ENCODE measurements around the gene PANK4.

The PANK4 gene

GRCh38 chr1:2506007-2506860 is 20.2 kb downstream of the PANK4 start:
- H3K9ac ChIP-seq, result no peak overlapping the region
- H3K27me3 ChIP-seq (ENCODE audit: insufficient read depth, low read depth), result peaks cover 22% of the 10 kb centered on the region
- no peak for TF ChIP-seq CTCF (conservative IDR thresholded peaks at IDR 0.05; ENCODE audit: low read depth, low read length)
- no peak overlapping the region for H3K4me2 ChIP-seq
- H2AFZ ChIP-seq (ENCODE audit: low read depth), result no peak overlapping the region
- H3K4me3 ChIP-seq (IDR thresholded peaks at IDR 0.05; ENCODE audit: insufficient read depth, low read depth, low read length), result no peak overlapping the region
- no peaks in the 10 kb centered on the region; the same call in 1 of the 2 replicates for H3K36me3 ChIP-seq (ENCODE audit: insufficient read depth)
- no peaks in the 10 kb centered on the region for H3K4me1 ChIP-seq (ENCODE audit: low read depth, poor library complexity, severe bottlenecking)
- no peak overlapping the region for H3K27ac ChIP-seq
- no peaks in the 10 kb centered on the region for H4K20me1 ChIP-seq (ENCODE audit: insufficient read depth)
- no peaks in the 10 kb centered on the region for H3K79me2 ChIP-seq (ENCODE audit: insufficient read depth, low read depth)

DNA sequence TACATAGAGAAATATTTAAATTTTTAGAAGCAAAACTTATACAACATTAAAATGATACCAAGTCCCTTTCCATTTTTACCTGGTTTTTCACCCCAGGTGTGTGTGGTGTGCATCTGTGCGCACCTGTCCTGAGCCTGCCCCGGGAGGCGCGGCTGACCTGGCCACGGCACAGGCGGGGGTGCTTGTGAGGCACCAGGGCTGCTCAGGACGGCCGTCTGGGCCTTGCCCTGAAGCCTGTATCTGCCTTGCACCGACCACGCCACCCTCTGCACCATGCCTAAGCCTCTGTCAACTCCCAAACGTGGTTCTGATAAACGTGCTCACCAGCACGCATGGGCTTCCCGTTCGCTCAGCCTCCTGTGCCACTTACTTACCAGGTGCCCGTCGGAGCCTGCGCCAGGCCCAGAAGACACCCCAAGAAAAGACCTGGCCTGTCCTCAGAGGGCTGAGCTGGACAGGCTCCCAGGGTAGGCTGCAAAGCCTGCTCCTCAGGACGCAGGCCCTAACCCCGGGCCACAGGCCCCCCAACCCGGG is 20.9 kb downstream of the PANK4 start:
- H3K36me3 ChIP-seq (ENCODE audit: insufficient read depth), result no peaks in the 10 kb centered on the region; the same call in 1 of the 2 replicates

GRCh38 chr1:2504949-2505272 is 21.5 kb downstream of the PANK4 start:
- Histone ChIP-seq H3K4me3 (IDR thresholded peaks at IDR 0.05; ENCODE audit: insufficient read depth, low read depth, low read length) (no peak overlapping the region), H3K36me3 (ENCODE audit: insufficient read depth) (no peaks in the 10 kb centered on the region; the same call in 1 of the 2 replicates), H3K4me1 (ENCODE audit: low read depth, poor library complexity, severe bottlenecking) (no peaks in the 10 kb centered on the region), H3K27me3 (ENCODE audit: insufficient read depth, low read depth) (peaks cover 33% of the 10 kb centered on the region), H4K20me1 (ENCODE audit: insufficient read depth) (no peaks in the 10 kb centered on the region), H2AFZ (ENCODE audit: low read depth) (no peak overlapping the region), H3K4me2 (no peak overlapping the region), H3K9ac (no peak overlapping the region), H3K79me2 (ENCODE audit: insufficient read depth, low read depth) (no peaks in the 10 kb centered on the region), H3K27ac (no peak overlapping the region)
- no peak for TF ChIP-seq CTCF (conservative IDR thresholded peaks at IDR 0.05; ENCODE audit: low read depth, low read length)

More for the DNA sequence above, 20.9 kb downstream of the PANK4 start:
- no peaks in the 10 kb centered on the region for H3K4me1 ChIP-seq (ENCODE audit: low read depth, poor library complexity, severe bottlenecking)
- no peaks in the 10 kb centered on the region for H3K79me2 ChIP-seq (ENCODE audit: insufficient read depth, low read depth)
- no peak overlapping the region for H2AFZ ChIP-seq (ENCODE audit: low read depth)
- peaks cover 27% of the 10 kb centered on the region for H3K27me3 ChIP-seq (ENCODE audit: insufficient read depth, low read depth)
- H3K27ac ChIP-seq, result no peak overlapping the region
- no peaks in the 10 kb centered on the region for H4K20me1 ChIP-seq (ENCODE audit: insufficient read depth)
- no peak for TF ChIP-seq CTCF (conservative IDR thresholded peaks at IDR 0.05; ENCODE audit: low read depth, low read length)
- H3K4me3 ChIP-seq (IDR thresholded peaks at IDR 0.05; ENCODE audit: insufficient read depth, low read depth, low read length), result no peak overlapping the region
- H3K4me2 ChIP-seq, result no peak overlapping the region
- H3K9ac ChIP-seq, result no peak overlapping the region

- H3K4me2 ChIP-seq, result no peak overlapping the region
- H4K20me1 ChIP-seq (ENCODE audit: insufficient read depth), result no peaks in the 10 kb centered on the region
- no peaks in the 10 kb centered on the region for H3K36me3 ChIP-seq (ENCODE audit: insufficient read depth)
- H3K79me2 ChIP-seq (ENCODE audit: insufficient read depth, low read depth), result no peaks in the 10 kb centered on the region
- no peak overlapping the region for H3K4me3 ChIP-seq (IDR thresholded peaks at IDR 0.05; ENCODE audit: insufficient read depth, low read depth, low read length)
- no peaks in the 10 kb centered on the region for H3K4me1 ChIP-seq (ENCODE audit: low read depth, poor library complexity, severe bottlenecking)
- H3K9ac ChIP-seq, result no peak overlapping the region
- no peak overlapping the region for H3K27ac ChIP-seq
- peaks cover 37% of the 10 kb centered on the region for H3K27me3 ChIP-seq (ENCODE audit: insufficient read depth, low read depth)
- no peak for TF ChIP-seq CTCF (conservative IDR thresholded peaks at IDR 0.05; ENCODE audit: low read depth, low read length)
- no peak overlapping the region for H2AFZ ChIP-seq (ENCODE audit: low read depth)
These were observed 22.0 kb downstream of the PANK4 start for GRCh38 chr1:2504225-2504948.

All from KMS-11 (cell line).